ENCODE data around the gene BAIAP2.

BAIAP2 gene

DNA sequence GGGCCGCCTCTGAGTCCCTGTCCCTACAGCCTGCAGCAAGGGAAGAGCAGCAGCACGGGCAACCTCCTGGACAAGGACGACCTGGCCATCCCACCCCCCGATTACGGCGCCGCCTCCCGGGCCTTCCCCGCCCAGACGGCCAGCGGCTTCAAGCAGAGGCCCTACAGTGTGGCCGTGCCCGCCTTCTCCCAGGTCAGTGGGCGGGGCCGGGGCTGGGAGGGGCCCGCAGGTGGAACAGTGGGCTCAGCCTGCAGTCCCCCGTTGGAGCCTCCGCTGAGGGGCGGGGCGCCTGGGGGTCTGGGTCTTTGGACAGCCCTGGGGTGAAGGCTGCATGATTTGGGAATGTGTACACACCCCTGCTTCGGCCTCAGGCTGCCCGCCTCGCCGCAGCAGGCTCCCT is 71.8 kb downstream of the BAIAP2 start:
- no peak for DNase-seq (ENCODE audit: low read depth in 2 of 2)

GRCh38 chr17:81108220-81108619 is 73.3 kb downstream of the BAIAP2 start:
- no peak for DNase-seq (ENCODE audit: low read depth in 2 of 2)

DNA sequence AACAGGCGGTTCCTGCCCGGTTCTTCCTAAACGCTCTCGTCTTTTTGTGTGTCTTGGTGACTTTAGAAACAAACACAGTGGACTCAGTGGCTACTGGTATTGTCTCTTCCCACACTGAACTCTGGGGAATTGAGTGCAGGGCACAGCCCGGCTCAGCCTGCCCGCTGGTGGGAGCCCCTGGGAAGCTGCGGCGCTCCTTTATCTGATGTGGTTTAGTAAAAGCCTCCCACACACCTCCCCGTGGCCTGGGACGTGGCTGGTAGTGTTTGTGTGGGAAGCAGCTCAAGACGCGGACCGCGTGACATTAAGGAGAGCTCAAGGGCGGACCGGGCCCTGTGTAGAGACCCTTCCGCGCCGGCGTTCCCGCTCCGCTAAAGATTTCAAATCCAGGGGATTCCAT is 75.0 kb downstream of the BAIAP2 start:
- DNase-seq (ENCODE audit: low read depth in 2 of 2), result no peak

DNA sequence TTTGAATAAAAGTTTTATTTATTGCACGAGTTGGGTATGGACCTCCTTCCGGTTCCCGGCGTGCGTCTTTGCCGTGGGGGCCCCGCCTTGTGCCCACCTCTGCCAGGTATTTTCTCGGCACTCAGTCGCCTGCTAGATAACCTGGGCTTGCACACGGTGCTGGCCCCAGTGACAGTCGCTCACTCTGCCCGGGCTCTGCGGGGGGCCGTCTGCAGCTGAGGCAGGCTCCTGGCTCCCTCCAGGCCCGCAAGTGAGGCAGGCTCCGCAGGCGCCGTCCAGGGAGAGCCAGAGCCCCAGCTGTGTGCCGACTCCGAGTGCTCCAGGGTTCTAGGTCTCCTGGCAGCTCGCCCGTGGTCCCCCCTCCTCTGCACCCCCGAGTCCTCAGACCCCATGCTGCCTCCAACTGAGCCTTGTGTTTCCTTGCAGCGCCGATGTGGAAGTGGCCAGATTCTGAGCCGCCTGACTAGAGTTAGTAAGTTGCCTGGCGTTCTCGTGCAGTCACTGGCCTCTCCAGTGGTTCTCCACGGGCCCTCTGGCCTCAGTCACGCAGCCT is 75.6 kb downstream of the BAIAP2 start:
- DNase-seq (ENCODE audit: low read depth in 2 of 2), result no peak

DNA sequence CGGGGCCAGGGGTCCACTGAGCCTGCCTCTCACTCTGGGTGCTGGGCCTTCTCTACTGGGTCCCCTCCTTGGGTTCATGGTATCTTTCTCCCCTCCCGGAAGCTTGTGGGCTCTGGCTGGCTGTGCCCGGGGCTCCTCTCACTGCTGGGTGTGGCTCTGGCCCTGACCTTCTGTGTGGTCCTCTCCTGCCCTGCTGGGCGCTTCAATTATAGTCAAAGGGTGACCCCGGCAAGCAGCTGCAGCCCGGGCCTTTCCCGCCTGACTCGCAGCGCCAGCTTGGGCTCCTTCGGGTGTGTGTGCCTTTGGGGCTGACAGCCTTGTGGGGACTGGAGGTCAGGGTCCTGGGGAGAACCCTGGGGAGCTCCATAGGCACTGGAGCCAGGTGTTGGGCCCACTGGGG is 76.1 kb downstream of the BAIAP2 start:
- DNase-seq (ENCODE audit: low read depth in 2 of 2), result no peak

- no peak for DNase-seq (ENCODE audit: low read depth in 2 of 2)
Measured at GRCh38 chr17:81112450-81112849, 77.5 kb downstream of the BAIAP2 start.

DNA sequence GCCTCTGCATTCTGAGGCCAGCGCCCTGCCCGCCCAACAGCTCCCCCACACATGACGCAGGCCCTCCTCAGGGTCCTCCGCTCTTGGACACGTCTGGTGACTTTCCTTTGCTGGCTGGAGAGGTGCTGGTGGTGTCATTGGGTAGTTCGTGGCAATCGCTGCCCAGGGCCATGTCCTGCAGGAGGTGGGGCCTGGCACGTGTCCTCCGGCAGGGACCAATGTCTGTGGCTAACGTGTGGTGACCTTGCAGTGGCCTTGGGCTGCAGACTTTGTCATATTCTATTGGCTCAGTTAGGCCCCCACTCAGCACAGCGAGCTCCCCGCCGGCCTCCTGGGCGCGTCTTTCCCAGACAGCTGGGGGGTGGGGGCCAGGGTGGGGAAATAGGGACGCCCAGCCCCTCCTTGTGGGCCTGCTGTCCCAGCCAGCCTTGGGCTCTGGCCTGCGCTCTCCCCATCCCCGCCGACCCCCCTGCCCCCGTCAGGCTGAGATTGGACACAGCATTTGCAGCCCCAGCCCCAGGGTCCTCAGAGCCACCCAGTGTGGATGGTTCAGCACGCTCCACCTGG is 78.3 kb downstream of the BAIAP2 start:
- no peak for DNase-seq (ENCODE audit: low read depth in 2 of 2)

GRCh38 chr17:81114351-81115093 is 79.6 kb downstream of the BAIAP2 start:
- DNase-seq (ENCODE audit: low read depth in 2 of 2), result no peak

GRCh38 chr17:81115219-81115618 is 80.3 kb downstream of the BAIAP2 start:
- no peak for DNase-seq (ENCODE audit: low read depth in 2 of 2)

DNA sequence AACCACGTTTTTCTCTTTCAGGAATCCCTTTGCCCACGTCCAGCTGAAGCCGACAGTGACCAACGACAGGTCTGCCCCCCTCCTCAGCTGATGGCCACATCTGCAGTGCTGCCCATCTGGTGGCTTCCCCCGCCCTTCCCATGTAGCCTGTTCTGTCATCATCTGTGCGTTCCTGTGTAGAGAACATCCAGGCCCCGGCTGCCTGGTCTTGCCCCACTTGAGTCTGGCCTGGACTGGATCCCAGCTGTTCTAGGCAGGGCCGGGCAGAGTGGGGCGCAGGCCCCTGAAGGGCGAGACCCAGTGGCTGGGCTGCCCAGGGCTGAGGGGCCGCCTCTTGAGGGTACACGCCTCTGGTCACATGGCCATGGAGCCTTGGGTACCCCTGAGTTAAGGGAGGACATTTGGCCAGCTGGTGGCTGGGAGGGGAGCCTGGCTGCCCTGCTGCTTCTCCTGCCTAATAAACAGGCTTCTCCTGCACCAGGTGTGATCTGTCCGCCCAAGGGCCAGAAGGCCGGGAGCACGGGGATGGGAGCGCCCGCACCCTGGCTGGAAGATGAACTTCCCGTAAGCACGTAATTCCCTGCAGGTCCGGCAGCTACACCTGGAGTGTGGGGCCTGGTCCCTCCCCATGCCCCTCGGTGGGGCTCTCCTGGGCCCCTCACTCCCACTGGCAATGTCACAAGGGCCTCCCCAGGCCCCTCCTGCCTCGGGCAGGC is 81.0 kb downstream of the BAIAP2 start:
- no peak for DNase-seq (ENCODE audit: low read depth in 2 of 2)

GRCh38 chr17:81116704-81117103 is 81.8 kb downstream of the BAIAP2 start:
- DNase-seq (ENCODE audit: low read depth in 2 of 2), result no peak

DNA sequence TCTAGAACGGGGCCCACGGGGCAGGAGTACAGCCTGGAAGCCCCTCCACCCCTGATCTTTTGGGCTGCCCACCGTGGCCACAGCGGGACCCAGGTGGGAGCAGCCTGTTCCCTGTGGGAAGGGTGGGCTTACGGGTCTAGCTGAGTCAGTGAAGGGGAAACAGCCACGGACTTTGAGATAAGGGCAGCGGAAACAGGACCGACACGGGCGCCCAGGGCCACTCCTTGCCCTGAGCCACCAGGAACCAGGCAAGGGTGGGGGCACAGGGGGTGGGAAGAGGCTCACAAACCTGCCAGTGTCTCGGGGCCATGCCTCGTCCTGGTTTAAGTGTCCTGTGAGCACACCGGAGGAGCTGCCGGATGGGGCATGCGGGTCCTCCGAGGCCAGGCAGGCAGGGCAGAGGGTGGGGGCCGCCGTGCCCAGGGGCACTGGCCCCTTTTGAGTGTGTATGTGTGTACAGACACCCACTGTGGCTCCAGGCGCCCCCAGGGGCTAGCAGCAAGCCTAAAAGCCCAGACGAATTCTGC is 82.8 kb downstream of the BAIAP2 start:
- DNase-seq (ENCODE audit: low read depth in 2 of 2), result no peak

DNA sequence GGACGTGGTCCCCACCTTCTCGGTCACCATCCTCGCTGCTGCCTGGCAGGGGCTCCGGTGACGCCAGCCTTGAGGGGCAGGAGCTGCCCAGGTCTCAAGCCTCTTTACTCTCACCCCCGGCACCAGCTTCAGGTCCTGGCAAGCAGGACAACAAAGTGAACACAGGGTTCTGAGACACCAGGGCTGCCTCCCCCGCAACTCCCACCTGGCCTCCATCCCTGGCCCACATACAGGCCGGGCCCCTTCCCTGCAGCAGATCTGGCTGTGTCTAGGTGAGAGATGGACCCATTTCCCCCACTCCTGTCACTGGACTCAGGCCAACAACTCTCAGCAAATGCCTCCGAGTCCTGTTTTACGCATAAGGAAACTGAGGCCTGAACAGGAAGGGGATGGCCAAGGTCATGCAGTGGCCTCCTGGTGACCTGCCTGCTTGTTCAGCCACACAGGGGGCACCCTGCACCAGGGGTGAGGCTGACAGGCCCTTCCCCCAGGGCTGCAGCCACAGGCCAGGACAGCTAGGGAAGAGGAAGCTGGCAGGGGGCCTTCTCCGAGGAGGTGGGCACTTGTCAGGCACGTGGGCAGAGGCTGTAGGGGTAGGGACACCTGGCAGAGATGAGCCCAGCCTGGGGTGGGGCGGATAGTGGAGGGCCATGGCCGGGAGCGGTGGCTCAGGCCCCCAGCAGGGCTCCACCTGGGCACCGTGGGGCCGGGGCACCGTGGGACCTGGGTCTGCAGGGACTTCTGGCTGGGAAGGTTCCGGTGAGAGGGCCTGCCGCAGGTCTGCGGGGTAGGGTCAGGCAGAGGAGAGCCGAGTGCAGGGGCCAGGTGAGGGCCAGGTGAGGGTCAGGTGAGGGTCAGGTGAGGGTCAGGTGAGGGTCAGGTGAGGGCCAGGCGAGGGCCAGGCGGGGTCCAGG is 83.6 kb downstream of the BAIAP2 start:
- DNase-seq (ENCODE audit: low read depth in 2 of 2), result no peak

GRCh38 chr17:81119223-81120148 is 84.5 kb downstream of the BAIAP2 start:
- DNase-seq (ENCODE audit: low read depth in 2 of 2), result peak; percentile 72 to 74

GRCh38 chr17:81120149-81120484 is 85.2 kb downstream of the BAIAP2 start:
- no peak for DNase-seq (ENCODE audit: low read depth in 2 of 2)

- no peak for DNase-seq (ENCODE audit: low read depth in 2 of 2)
Measured at GRCh38 chr17:81120695-81121621, 86.0 kb downstream of the BAIAP2 start.

DNA sequence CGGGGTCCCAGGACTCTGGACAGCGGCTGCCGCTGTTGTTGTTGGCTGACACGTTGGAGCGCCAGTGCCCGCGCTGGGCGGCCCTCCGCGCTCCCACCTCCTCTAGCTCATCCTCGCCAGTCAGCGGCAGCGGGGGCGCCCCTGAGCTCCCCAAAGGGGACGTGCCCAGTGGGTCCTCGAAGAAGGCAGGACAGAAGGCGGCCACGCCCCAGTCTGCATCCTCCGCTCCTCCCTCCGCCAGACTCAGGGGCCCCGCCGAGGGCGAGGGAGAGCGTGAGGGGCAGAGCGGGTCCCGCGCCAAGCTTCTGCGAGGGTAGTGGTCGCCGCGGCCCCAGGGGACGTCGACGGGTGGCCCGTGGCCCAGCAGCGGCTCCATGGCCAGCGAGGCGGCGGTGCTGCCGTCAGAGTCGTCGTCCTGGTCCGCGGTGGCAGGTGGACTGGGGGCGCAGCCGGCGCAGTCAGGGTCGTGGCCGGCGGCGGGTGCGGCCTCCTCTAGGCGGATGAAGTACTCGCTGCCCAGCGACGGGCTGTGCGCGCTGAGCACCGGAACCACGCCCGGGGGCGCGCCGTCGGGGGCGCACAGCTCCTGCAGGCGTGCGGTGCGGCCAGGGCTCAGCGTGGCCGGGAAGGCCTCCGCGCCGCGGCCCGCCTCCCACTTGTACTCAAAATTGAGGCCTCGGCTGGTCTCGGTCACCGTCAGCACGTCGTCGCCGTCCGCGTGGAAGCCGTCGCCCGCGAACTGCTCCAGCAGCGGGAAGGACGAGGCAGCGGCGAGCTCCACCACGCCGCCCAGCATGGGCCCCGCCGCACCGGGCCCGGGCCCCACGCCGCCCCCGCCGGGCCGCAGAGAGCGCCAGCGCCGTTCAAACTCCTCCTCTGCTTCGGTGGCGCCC is 87.1 kb downstream of the BAIAP2 start:
- DNase-seq (ENCODE audit: low read depth in 2 of 2), result no peak

All from stimulated activated CD8-positive, alpha-beta memory T cell treated with anti-CD3 and anti-CD28 coated beads, Interleukin-7, amount 100 ng/mL, for 4 hours (primary cell).